GM19468 (cell line): Measurements from ENCODE around the gene PLEKHG4B.
"Not testable (repeated sequence)": the region's sequence is repeated elsewhere in the genome, so short reads cannot be mapped to it uniquely, and the experiment has no call there.

Experiments
- ATAC-seq: cut with Tn5 transposase; IDR thresholded peaks from one replicate; pipeline ENCODE4 v1.9.1; 2021; ENCODE audit warnings: mild to moderate bottlenecking, moderate library complexity, moderate number of reproducible peaks; ENCODE audit not compliant: unreplicated experiment; ENCODE audit errors: extremely low read depth

Gene PLEKHG4B

DNA sequence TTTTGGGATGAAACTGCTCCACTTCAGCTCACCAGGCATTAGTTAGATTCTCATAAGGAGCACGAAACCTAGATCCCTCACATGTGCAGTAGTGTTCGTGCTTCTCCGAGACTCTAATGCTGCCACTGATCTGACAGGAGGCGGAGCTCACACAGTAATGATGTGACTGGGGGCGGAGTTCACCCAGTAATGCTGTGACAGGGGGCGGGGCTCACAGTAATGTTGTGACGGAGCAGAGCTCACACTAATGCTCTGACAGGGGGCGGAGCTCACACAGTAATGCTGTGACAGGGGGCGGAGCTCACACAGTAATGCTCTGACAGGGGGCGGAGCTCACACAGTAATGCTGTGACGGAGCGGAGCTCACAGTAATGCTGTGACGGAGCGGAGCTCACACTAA lies 72.3 kb downstream of the PLEKHG4B start:
- no peak for ATAC-seq

DNA sequence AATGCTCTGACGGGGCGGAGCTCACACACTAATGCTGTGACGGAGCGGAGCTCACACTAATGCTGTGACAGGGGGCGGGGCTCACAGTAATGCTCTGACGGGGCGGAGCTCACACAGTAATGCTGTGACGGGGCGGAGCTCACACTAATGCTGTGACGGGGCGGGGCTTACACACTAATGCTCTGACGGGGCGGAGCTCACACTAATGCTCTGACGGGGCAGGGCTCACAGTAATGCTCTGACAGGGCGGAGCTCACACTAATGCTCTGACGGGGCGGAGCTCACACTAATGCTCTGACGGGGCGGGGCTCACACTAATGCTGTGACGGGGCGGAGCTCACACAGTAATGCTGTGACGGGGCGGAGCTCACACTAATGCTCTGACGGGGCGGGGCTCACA lies 72.8 kb downstream of the PLEKHG4B start:
- not testable (repeated sequence) for ATAC-seq

DNA sequence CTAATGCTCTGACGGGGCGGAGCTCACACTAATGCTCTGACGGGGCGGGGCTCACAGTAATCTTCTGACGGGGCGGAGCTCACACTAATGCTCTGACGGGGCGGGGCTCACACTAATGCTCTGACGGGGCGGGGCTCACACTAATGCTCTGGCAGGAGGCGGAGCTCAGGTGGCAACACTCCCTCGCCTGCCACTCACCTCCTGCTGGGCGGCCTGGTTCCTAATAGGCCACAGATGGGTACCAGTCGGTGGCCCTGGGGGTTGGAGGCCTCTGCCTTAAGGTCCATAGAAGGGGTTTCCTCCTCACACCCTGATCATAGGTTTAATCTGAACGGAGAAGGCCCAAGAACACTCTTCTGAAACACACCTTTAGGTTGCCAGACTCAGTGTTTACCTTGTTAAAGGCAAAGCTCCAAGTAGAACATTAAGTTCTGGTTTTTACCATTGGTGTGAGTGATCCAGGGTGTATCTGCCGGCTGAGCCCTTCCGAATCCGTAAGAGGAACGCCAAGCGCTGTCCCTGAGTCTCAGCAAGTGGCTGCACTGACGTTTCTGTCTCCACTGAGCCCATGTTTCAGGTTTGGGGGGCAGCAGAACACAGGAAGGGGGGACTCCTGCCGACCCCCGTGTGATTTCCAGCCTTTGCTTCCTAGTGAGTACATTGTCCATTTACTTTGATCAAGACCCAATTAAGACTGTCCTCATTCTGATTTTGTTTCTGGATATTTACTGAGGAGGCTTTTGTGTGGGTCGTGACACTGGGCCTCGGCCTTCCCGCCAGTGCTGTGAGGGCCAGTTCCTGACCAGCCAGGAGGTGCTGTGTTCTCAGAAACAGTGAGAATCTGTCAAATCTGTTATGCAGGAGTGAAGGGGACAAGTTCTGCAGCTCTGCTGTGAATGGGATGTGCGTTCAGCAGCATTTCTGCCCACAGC lies 74.7 kb downstream of the PLEKHG4B start:
- ATAC-seq: no peak

- no peak for ATAC-seq
Measured at GRCh38 chr5:167511-167910, 75.5 kb downstream of the PLEKHG4B start.

- no peak for ATAC-seq
Measured at GRCh38 chr5:167982-168660, 76.2 kb downstream of the PLEKHG4B start.

GRCh38 chr5:169071-169727 lies 77.2 kb downstream of the PLEKHG4B start:
- ATAC-seq: no peak

DNA sequence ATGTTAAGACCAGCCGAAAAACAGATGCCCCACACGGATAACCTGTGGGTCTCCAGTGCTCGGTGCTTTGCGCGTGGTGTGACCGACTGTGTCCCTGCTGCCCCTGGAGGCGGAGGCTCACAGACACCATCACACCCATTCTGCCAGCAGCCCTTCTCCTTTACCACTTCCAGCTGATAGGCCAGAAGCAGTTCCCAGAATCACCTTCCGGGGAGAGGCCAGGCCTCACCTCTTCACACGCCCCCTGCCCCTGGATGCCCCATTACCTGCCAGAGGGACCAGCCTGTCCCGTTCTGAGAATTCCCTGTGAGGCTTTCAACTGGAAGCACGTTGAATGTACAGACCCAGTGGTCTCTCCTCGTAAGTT lies 77.7 kb downstream of the PLEKHG4B start:
- ATAC-seq: no peak

DNA sequence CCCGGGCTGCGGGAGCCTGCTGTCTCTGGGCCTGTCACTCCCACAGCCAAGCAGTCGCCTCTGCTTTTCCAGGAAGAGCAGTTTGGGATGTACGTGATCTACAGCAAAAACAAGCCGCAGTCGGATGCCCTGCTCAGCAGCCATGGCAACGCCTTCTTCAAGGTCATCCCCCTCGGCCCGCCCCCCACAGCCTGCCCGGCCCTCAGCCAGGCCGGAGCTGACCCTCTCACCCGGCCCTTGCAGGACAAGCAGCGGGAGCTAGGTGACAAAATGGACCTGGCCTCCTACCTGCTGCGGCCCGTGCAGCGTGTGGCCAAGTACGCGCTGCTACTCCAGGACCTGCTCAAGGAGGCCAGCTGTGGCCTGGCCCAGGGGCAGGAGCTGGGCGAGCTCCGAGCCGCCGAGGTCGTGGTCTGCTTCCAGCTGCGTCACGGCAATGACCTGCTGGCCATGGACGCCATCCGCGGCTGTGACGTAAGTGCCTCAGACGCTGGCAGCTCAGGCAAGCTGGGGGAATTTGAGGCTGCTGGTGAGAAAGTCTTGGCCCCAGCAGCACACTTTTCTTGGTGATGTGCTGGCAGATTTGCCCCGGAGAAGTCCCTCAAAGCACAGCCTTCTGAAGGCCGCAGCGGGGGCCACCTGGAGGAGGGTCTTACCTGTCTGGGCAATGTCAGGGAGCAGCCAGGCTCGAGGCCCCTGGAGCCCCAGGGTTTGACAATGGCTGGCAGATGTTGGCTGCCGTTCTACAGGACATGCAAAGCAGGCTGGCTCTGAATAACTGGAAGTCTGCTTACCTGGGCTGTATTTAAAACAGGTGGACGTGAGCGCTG lies 79.2 kb downstream of the PLEKHG4B start:
- no peak for ATAC-seq

DNA sequence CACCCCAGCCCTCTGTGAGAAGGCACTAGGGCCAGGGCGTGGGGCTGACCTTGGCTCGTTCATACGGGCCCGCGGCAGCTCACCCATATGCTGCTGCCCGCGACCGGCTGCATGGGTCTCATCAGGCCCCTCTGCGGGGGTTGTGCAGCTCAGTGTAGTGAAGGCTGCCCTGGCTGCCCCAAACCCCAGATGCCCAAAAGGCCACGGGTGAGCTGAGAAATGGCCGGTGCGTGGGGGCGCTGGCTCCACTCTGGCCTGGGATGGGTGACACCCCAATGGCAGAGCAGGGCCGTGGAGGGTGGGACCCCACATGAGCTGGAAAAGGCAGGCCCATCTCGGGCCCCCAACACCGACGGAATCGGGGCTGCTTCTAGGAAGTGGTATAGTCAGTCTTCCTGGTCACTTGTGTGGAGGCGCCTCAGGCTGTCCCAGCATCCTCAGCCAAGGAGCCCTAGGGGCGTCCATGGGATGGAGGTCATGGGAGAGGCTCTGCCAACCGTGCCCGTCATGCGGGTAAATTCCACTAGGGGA lies 79.9 kb downstream of the PLEKHG4B start:
- no peak for ATAC-seq

- ATAC-seq: no peak
Measured at GRCh38 chr5:172421-172820, 80.5 kb downstream of the PLEKHG4B start.

DNA sequence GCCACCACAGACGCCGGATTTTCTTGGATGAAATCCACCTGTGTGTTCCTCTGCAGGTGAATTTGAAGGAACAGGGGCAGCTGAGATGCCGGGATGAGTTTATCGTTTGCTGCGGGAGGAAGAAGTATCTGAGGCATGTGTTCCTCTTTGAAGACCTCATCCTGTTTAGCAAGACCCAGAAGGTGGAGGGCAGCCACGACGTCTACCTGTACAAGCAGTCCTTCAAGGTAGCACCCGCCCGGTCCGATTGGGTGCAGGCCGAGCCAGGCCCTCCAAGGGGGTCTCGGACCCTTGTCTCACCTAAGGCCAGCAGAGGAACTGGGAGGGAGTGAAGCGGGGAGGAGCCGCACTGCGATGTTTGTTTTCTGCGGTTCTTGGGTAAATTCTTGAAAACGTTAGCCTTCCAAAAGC lies 80.9 kb downstream of the PLEKHG4B start:
- ATAC-seq: no peak

GRCh38 chr5:173392-174290 lies 81.7 kb downstream of the PLEKHG4B start:
- no peak for ATAC-seq

GRCh38 chr5:174291-174600 lies 82.3 kb downstream of the PLEKHG4B start:
- ATAC-seq: no peak

DNA sequence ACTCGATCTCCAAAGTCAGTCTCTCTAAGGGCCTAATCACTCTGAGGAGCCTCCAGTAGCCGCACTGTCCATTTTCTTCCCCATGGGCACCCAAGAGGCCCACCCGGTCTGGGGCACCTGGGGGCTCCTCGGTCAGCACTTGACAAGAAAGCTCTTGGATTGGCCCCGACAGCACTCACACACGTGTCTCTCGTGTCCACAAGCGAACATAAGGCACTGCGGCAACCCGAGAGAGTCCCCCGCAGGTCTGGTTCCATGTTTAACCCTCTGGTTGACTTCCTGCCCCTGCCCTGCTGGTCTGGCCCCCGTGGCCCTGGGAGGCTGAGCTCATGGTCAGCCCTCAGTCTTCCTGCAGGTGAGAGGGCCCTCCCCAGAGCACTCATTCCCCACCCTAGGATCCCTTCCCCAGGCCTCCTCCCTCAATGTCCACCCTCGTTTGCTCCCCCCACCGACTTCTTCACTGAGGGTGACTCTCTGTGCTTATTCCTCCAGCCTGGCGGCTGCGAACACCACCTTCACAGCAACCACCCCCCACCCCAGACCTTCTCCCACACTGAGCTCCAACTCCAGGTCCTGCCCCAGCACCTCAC lies 83.0 kb downstream of the PLEKHG4B start:
- ATAC-seq: no peak

DNA sequence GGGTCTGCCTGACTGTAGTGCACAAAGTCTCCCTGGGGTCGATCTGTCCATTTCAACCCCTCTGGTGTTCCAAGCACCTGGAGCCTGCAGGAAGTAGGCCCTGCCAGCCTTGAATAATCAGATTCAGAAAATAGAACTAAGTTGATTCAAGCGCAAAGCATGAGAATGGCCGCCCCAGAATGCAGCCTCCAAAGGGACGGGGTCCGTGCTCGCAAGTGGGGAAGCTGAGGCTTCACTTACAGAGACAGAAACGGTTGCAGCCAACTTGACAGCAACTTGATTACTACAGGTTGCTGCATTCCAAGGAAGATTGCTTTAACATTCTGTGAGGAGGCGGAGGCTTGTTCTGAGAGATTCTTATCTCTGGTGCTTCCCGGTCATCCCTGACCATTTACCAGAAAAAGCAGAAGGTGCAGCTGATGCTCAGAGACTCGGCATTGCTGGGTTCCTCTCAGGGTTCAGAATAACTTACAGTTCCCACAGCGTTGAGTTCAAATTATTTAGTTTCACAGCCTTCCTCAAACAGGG lies 84.4 kb downstream of the PLEKHG4B start:
- no peak for ATAC-seq

- no peak for ATAC-seq
Measured at GRCh38 chr5:178110-178509, 86.1 kb downstream of the PLEKHG4B start.

GRCh38 chr5:179401-179800 lies 87.4 kb downstream of the PLEKHG4B start:
- ATAC-seq: no peak

GRCh38 chr5:180286-180918 lies 88.4 kb downstream of the PLEKHG4B start:
- ATAC-seq: no peak
